K562 (cell line): ENCODE data around the gene PARD3B. TPM values are rescaled to one million over a fixed set of nuclear protein-coding genes. Genes with fewer than 3 reads are reported as not detected.

Experiments
- ATAC-seq: fragments of 200-7000 bp; cut with Tn5 transposase; 3 replicates; pipeline ENCODE4 v1.9.1; 2020; ENCODE audit warnings: moderate library complexity
- BruUV-seq: library from RNA; stranded (reverse); fragments of 400-500 nt; replicated peaks from 2 replicates; lab custom pipeline; 2021; lab: Mats Ljungman, UMichigan
- CTCF ChIA-PET: fragments of 300-600 bp; formaldehyde crosslinking; extraction: SDS; loops from one replicate; lab custom pipeline; 2021; ENCODE audit warnings: low intra/inter-chr PET ratio; lab: Yijun Ruan, JAX
- POLR2A ChIA-PET: fragments of 300-600, 350-650 bp; sonication (Branson Sonifier 250); formaldehyde crosslinking; extraction: SDS; loops from one replicate; lab custom pipeline; 2021; ENCODE audit warnings: antibody characterized with exemption, inconsistent platforms; lab: Yijun Ruan, JAX
- DNase-seq, 4 experiments: peaks; one replicate each; pipeline versions ENCODE4 v3.0.0 to v3.0.0-alpha.2; 2011 to 2018; ENCODE audit warnings: low spot score in 3 of 4, mixed read lengths in 3 of 4; ENCODE audit errors: extremely low read depth in 1 of 4
- FAIRE-seq: peaks from 2 replicates; lab custom pipeline; 2011; peaks lifted over from hg19 to GRCh38; lab: Jason Lieb, UNC
- H2AFZ ChIP-seq: 2 replicates; pipeline ENCODE4 v1.6.0; 2011; ENCODE audit warnings: low read depth, low read length, control low read depth, inconsistent platforms
- H3K27ac ChIP-seq: fragments of 200-600 bp; 3 replicates; pipeline ENCODE4 v1.8.0; 2011; ENCODE audit warnings: low read depth, mild to moderate bottlenecking, control low read depth, inconsistent platforms, low read length, moderate library complexity, mixed read lengths; ENCODE audit errors: extremely low read depth
- H3K27me3 ChIP-seq, 2 experiments: fragments of 300-600 bp in 1 of 2; 2 replicates in 1 of 2; 3 replicates in 1 of 2; pipeline versions ENCODE4 v1.6.0 to v1.8.0; 2011; ENCODE audit warnings: inconsistent platforms in 2 of 2, low read length in 2 of 2, mild to moderate bottlenecking in 1 of 2, mixed read lengths in 1 of 2, moderate library complexity in 1 of 2; ENCODE audit not compliant: control insufficient read depth in 2 of 2, insufficient read depth in 2 of 2
- H3K36me3 ChIP-seq: fragments of 300-600 bp; 3 replicates; pipeline ENCODE4 v1.8.0; 2011; ENCODE audit warnings: mild to moderate bottlenecking, low read length, inconsistent platforms; ENCODE audit not compliant: control insufficient read depth, insufficient read depth
- H3K4me1 ChIP-seq, 2 experiments: fragments of 200-600 bp in 1 of 2; replicated peaks in 1 of 2; 2 replicates in 1 of 2; 3 replicates in 1 of 2; pipeline versions ENCODE4 v1.5.1 to v1.8.0; 2011; ENCODE audit warnings: inconsistent platforms in 2 of 2, low read length in 2 of 2, mild to moderate bottlenecking in 1 of 2, mixed read lengths in 1 of 2, moderate library complexity in 1 of 2; ENCODE audit not compliant: control insufficient read depth in 2 of 2, insufficient read depth in 2 of 2
- H3K4me2 ChIP-seq: 2 replicates; pipeline ENCODE4 v1.6.1; 2011; ENCODE audit warnings: low read length, control low read depth, inconsistent platforms, mixed read lengths; ENCODE audit not compliant: insufficient read depth
- H3K4me3 ChIP-seq: fragments of 200-600 bp; sonication (generic), shearing (Covaris generic); 2 replicates; pipeline ENCODE4 v1.5.1; 2016; ENCODE audit warnings: control low read depth, inconsistent platforms
- H3K79me2 ChIP-seq: fragments of 200-600 bp; 3 replicates; pipeline ENCODE4 v1.8.0; 2011; ENCODE audit warnings: low read length, inconsistent platforms; ENCODE audit not compliant: control insufficient read depth, insufficient read depth
- H3K9ac ChIP-seq, 2 experiments: 2 replicates each; pipeline versions ENCODE4 v1.6.0 to v1.6.1; 2011; ENCODE audit warnings: low read depth in 2 of 2, low read length in 2 of 2, control low read depth in 1 of 2, inconsistent platforms in 1 of 2, mild to moderate bottlenecking in 1 of 2, mixed read lengths in 1 of 2; ENCODE audit not compliant: insufficient read depth in 1 of 2
- H3K9me1 ChIP-seq: one replicate; pipeline ENCODE4 v1.6.0; 2011; ENCODE audit warnings: inconsistent platforms, mild to moderate bottlenecking, low read length, moderate library complexity; ENCODE audit not compliant: control insufficient read depth, insufficient read depth
- H3K9me3 ChIP-seq: replicated peaks from 2 replicates; pipeline ENCODE4 v1.5.1; 2011; ENCODE audit warnings: low read depth, low read length, inconsistent platforms; ENCODE audit not compliant: control insufficient read depth, insufficient read depth
- H4K20me1 ChIP-seq: replicated peaks from 2 replicates; pipeline ENCODE4 v1.6.1; 2011; ENCODE audit warnings: low read length, inconsistent platforms, mixed read lengths; ENCODE audit not compliant: control insufficient read depth, insufficient read depth
- MNT ChIP-seq, 2 experiments: fragments of 450-650 bp; conservative IDR thresholded peaks; 2 replicates each; pipeline ENCODE4 v1.6.1; 2017; ENCODE audit warnings: mild to moderate bottlenecking in 2 of 2, moderate library complexity in 2 of 2
- NFXL1 ChIP-seq: fragments of 450-650 bp; formaldehyde crosslinking; IDR thresholded peaks from 2 replicates; pipeline ENCODE4 v1.4.0; 2021; ENCODE audit warnings: mild to moderate bottlenecking
- WGBS: fragments of 100-300 bp; shearing (Covaris generic); methylation state at CpG from one replicate; pipeline ENCODE4 v1.1.6; 2016; ENCODE audit warnings: low coverage, mixed read lengths; ENCODE audit not compliant: insufficient coverage; ENCODE audit errors: missing lambda C conversion rate; 5-methylcytosine and 5-hydroxymethylcytosine counted together
- in situ Hi-C: fragments of 300-500 bp; cut with MboI; formaldehyde crosslinking; loops from 4 replicates; pipeline ENCODE4 v1.15.0; 2018; ENCODE audit warnings: inconsistent platforms, mixed read lengths
- intact Hi-C: fragments of 100-400 bp; cut with micrococcal nuclease; formaldehyde crosslinking; loops from 2 replicates; pipeline ENCODE4 v1.14.2; 2022
- polyA plus RNA-seq, 8 experiments: library from polyadenylated mRNA; depleted of rRNA in 4 of 8; stranded (reverse) in 5 of 8; unstranded in 3 of 8; fragments of >200 nt; fragmentation: Nextera tagmentation in 2 of 8; fragmentation: Illumina TruSeq in 1 of 8; extraction: Ambion mirVana in 2 of 8; extraction: Trizol in 1 of 8; gene quantifications; 2 replicates each; pipeline versions ENCODE4 v1.2.1 to v1.2.3, GENCODE V29; 2011 to 2014; ENCODE audit warnings: inconsistent platforms in 1 of 8, missing spikeins in 1 of 8
- total RNA-seq, 7 experiments: library from RNA; depleted of rRNA in 6 of 7; stranded (reverse); fragments of >200 nt in 6 of 7; fragmentation: Illumina TruSeq in 2 of 7; extraction: Trizol in 2 of 7; gene quantifications; 2 replicates each; pipeline versions ENCODE4 v1.2.1 to v1.2.3, GENCODE V29; 2011 to 2021; ENCODE audit warnings: low replicate concordance in 1 of 7

The PARD3B gene
- total and polyA plus RNA-seq, 9 of the 15 experiments (the other 6 are each of a cell fraction or from before 2014, with no cell fraction given), result 0.15 to 3.0 (median 1.1) TPM

GRCh38 chr2:204570421-204570820, 25.1 kb downstream of the PARD3B start:
- no peak for FAIRE-seq

More at GRCh38 chr2:204570421-204570820, 25.1 kb downstream of the PARD3B start:
- no peaks in the 10 kb centered on the region for H3K79me2 ChIP-seq
- no TSS peak for BruUV-seq
- TF ChIP-seq MNT (conservative IDR thresholded peaks at IDR 0.05) (no peak), NFXL1 (CRISPR knock-in tag) (no peak)
- ChIA-PET CTCF (no interaction called here), POLR2A (interaction anchor here (1.1 kb wide), 1 partner anchor 9 kb away, joined by 3 read pairs; no protein-coding TSS in a partner anchor)
- WGBS, result 0% methylated on average over 1 of the region's 1 CpG
- H3K4me2 ChIP-seq, result no peak overlapping the region
- H3K27ac ChIP-seq, result no peak overlapping the region
- H3K9ac ChIP-seq, result no peak overlapping the region
- H3K4me3 ChIP-seq, result no peak overlapping the region
- H3K4me1 ChIP-seq, result no peaks in the 10 kb centered on the region
- in situ Hi-C loops, result no loop called here
- no peaks in the 10 kb centered on the region for H3K9me1 ChIP-seq
- intact Hi-C loops, result no loop called here
- H3K9me3 ChIP-seq, result no peaks in the 10 kb centered on the region
- no peaks in the 10 kb centered on the region for H3K27me3 ChIP-seq
- DNase-seq, result no peak
- no peaks in the 10 kb centered on the region for H4K20me1 ChIP-seq
- no peaks in the 10 kb centered on the region for H3K36me3 ChIP-seq
- ATAC-seq, result no peak
- no peak overlapping the region for H2AFZ ChIP-seq
